Mesodermal cell (in vitro differentiated cells): ENCODE results near the gene CPLX3. TPM values are rescaled to one million over a fixed set of nuclear protein-coding genes. Genes with fewer than 3 reads are reported as not detected.

Source experiments
- H3K27ac ChIP-seq: 2 replicates; pipeline ENCODE4 v1.7.0; 2013; ENCODE audit warnings: mild to moderate bottlenecking, low read depth, low read length, moderate library complexity; ENCODE audit not compliant: severe bottlenecking
- H3K36me3 ChIP-seq: 2 replicates; pipeline ENCODE4 v1.7.1; 2013; ENCODE audit warnings: mild to moderate bottlenecking, low read length, moderate library complexity; ENCODE audit not compliant: control insufficient read depth, insufficient read depth
- H3K4me1 ChIP-seq: one replicate; pipeline ENCODE4 v1.7.1; 2013; ENCODE audit warnings: mild to moderate bottlenecking, low read length; ENCODE audit not compliant: insufficient read depth, control insufficient read depth, poor library complexity, severe bottlenecking
- H3K4me3 ChIP-seq: 2 replicates; pipeline ENCODE4 v1.7.0; 2013; ENCODE audit warnings: low read length, control low read depth, mild to moderate bottlenecking; ENCODE audit not compliant: insufficient read depth, poor library complexity, severe bottlenecking; ENCODE audit errors: extremely low read depth
- H3K9me3 ChIP-seq: 2 replicates; pipeline ENCODE4 v1.7.1; 2013; ENCODE audit warnings: mild to moderate bottlenecking, low read length, moderate library complexity; ENCODE audit not compliant: control insufficient read depth
- WGBS, 2 experiments: methylation state at CpG; one replicate each; pipeline ENCODE4 v1.1.5; 2013; ENCODE audit warnings: missing lambda C conversion rate in 2 of 2; ENCODE audit not compliant: insufficient coverage in 2 of 2; 5-methylcytosine and 5-hydroxymethylcytosine counted together
- polyA plus RNA-seq, 2 experiments: library from polyadenylated mRNA; stranded (reverse); fragments of 50-300 nt; gene quantifications; one replicate each; pipeline ENCODE4 v1.2.3, GENCODE V29; 2013

The CPLX3 gene
- polyA plus RNA-seq (2013, experiment 1 of 2): not detected
- not detected for polyA plus RNA-seq (2013, experiment 2 of 2)

DNA sequence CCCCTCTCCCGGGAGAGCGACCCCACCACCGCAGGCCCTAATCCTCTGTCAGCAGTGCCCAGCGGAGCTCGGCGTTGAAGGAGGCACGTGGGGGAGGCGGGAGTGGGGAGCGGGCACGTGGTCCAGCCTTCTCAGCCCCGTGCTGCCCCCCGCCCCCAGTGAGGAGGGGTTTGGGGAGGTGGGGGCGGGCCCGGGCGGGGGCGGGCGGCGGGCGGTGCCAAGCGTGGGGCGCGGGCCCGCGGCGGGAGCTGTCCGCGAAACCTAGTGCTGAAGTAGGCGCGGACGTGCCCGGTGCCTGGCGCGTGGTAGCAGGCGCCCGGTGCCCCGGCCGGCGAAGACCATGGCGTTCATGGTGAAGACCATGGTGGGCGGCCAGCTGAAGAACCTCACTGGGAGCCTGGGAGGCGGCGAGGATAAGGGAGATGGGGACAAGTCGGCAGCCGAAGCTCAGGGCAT, at the start of gene CPLX3:
Gene CPLX3, plus strand, starts transcription at position 264 of the 456 bp plus-strand sequence. Its CDS starts 77 bp downstream, at position 341.
- WGBS, 2 experiments: 7 to 11% methylated on average over 16 to 22 of the region's 44 CpGs
- Histone ChIP-seq H3K4me3 (no peak within 1 kb of the TSS), H3K27ac (no peak within 1 kb of the TSS), H3K36me3 (no peaks in the 10 kb centered on the region), H3K9me3 (no peaks in the 10 kb centered on the region), H3K4me1 (peaks cover 3% of the 10 kb centered on the region)

DNA sequence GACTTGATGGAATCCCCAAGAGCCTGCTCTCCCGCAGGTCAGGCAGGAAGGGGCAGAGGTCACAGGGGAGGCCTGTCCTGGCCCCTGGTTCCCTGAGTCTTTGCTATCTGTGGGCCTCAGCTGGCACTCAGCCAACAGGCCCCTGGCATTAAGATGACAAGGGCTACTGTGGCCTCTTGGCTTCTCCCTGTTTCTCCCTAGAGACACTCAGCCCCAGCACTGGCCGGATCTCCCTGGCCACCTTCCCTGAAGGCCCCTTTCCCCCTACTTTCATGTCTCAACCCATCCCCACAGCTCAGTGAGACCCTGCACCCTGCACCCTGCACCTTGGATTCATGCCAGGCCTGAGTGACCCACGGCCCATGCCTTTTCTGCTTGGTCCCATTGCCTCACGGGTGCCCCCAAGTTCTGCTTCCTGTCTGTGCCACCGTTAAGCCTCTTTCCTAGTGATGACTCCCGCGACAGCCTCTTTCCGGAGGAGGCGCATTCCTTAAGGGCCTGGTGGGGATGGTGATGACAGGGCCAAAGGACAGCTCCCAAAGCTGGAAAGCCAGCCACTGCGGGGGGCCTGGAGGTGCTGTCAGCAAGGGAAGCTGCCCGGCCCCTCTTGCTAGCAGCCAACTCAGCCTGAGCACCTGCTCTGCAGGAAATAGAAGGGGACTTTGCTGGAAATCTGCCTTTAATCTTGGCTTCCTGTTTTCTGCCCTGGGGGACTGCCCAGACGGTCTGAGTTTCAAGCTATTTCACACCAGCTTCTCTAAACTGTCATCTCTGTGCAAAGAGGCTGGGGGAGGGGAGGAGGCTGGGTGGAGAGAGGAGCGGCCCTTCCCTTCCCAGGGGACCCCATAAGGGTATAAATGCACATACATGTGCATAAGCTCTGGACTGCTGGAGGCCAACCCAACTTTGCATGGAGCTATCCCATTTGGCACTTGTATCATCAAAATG, 49.3 kb upstream of the CPLX3 start:
- Histone ChIP-seq H3K36me3 (no peaks in the 10 kb centered on the region), H3K9me3 (no peaks in the 10 kb centered on the region), H3K27ac (peak overlapping the region; percentile 30), H3K4me1 (peaks cover 46% of the 10 kb centered on the region), H3K4me3 (no peak overlapping the region)
- 28 to 35% methylated on average over 10 to 11 of the region's 13 CpGs for WGBS, 2 experiments

DNA sequence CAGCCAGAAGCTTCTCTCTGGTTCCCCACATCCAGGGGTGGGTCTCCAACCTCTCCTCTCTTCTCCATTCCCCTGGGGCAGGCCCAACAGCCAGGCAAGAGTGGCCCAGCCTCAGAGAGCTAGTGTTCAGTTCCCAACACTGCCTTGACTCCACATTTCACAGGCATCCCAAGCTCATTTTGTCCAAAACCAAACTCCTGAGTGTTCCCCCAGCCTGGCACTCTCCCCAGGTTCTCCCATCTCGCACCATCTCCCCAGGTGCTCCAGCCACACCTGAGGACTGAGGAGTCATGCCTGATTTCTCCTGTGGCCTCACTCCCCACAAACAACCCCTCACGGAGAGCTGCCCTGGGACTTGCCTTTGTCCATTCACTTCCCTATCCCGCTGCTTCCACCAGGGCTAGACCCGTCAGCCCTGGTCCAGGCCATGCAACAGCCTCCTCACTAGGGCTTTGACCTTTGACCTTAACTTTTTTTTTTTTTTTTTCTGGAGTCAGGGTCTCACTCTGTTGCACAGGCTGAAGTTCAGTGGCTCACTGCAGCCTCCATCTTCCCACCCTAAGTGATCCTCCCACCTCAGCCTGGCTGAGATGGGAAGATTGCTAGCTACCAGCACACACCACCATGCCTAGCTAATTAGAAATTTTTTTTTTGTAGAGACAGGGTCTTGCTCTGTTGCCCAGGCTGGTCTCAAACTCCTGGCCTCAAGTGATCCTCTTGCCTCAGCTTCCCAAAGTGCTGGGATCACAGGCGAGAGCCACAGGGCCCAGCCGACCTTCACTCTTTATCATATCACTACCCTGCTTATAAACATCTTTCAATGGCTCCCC, 48.4 kb upstream of the CPLX3 start:
- H3K36me3 ChIP-seq: no peaks in the 10 kb centered on the region
- peak overlapping the region; percentile 25 for H3K27ac ChIP-seq
- 71 to 88% methylated on average over 3 to 6 of the region's 6 CpGs for WGBS, 2 experiments
- H3K4me1 ChIP-seq: peaks cover 46% of the 10 kb centered on the region
- no peaks in the 10 kb centered on the region for H3K9me3 ChIP-seq
- no peak overlapping the region for H3K4me3 ChIP-seq

GRCh38 chr15:74778599-74778970, 47.8 kb upstream of the CPLX3 start:
- no peaks in the 10 kb centered on the region for H3K36me3 ChIP-seq
- H3K4me3 ChIP-seq: no peak overlapping the region
- peaks cover 48% of the 10 kb centered on the region for H3K4me1 ChIP-seq
- WGBS, 2 experiments: 93 to 100% methylated on average over 1 to 3 of the region's 5 CpGs
- no peak overlapping the region for H3K27ac ChIP-seq
- H3K9me3 ChIP-seq: no peaks in the 10 kb centered on the region

GRCh38 chr15:74779162-74779648, 47.2 kb upstream of the CPLX3 start:
- H3K27ac ChIP-seq: no peak overlapping the region
- H3K4me1 ChIP-seq: peaks cover 53% of the 10 kb centered on the region
- WGBS, 2 experiments: 89 to 100% methylated on average over 2 to 3 of the region's 7 CpGs
- H3K36me3 ChIP-seq: no peaks in the 10 kb centered on the region
- H3K9me3 ChIP-seq: no peaks in the 10 kb centered on the region
- H3K4me3 ChIP-seq: no peak overlapping the region

- H3K4me3 ChIP-seq: peak overlapping the region; percentile 29
- WGBS, 2 experiments: 75 to 76% methylated on average over 12 to 16 of the region's 16 CpGs
- peaks cover 53% of the 10 kb centered on the region for H3K4me1 ChIP-seq
- H3K9me3 ChIP-seq: no peaks in the 10 kb centered on the region
- peaks cover 14% of the 10 kb centered on the region for H3K36me3 ChIP-seq
- no peak overlapping the region for H3K27ac ChIP-seq
Measured at GRCh38 chr15:74780523-74781430, 45.6 kb upstream of the CPLX3 start.

DNA sequence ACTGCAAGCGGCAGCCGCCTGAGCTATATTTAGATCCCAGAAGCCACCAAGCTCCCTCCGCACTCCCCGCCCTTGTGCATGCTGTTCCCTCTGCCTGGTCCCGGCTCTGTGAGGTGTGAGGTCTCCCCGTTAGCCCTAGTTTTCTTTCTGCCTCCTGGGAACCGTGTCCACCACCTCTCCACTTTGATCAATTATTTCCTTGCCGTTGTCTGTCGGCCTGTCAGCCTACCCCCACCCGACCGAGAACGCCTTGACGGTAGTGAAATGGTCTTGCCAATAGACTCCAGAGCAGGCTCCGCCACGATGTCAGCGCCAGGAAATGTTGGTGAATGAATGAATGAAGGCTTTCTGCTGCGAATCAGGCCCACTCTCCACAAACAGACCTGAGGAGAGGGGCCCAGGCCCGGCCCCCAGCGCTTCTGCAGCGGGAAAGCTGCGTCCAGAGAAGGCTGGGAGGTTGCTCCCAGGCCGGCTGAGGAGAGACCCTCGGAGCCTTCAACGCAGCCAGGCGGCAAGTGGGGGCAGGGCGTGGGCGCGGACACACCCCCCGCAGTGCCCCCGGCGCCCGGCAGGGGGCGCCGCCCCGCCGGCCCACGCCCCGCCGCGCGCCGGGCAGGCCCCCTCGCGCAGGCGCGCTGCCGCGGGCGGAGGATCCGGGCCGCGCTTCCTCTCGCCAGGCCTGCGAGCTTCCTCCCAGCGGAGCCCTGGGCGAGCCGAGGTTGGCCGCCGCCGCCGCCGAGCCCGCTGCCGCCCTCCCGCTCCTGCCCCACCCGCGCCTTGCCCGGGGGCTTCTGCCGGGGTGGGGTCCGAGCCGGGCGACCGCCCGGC, 44.8 kb upstream of the CPLX3 start, which contains the start of gene CSK:
Gene CSK, plus strand, starts transcription at position 650 of the 828 bp plus-strand sequence. CDS start 16,218 bp downstream, outside the sequence.
- Histone ChIP-seq H3K4me1 (peaks cover 50% of the 10 kb centered on the region), H3K4me3 (peak within 1 kb of the TSS; percentile 87), H3K36me3 (peaks cover 18% of the 10 kb centered on the region), H3K9me3 (no peaks in the 10 kb centered on the region), H3K27ac (no peak within 1 kb of the TSS)
- WGBS, 2 experiments: 3 to 4% methylated on average over 43 to 67 of the region's 74 CpGs

GRCh38 chr15:74782259-74783071, 44.0 kb upstream of the CPLX3 start:
- Histone ChIP-seq H3K36me3 (peaks cover 22% of the 10 kb centered on the region), H3K4me1 (peaks cover 42% of the 10 kb centered on the region), H3K27ac (no peak overlapping the region), H3K9me3 (no peaks in the 10 kb centered on the region), H3K4me3 (peak overlapping the region; percentile 87)
- WGBS, 2 experiments: 0% methylated on average over 12 to 28 of the region's 72 CpGs
